MG63 (cell line): ENCODE data around the gene NAA60. TPM values are rescaled to one million over a fixed set of nuclear protein-coding genes. Genes with fewer than 3 reads are reported as not detected.
"Not testable (repeated sequence)": the region's sequence is repeated elsewhere in the genome, so short reads cannot be mapped to it uniquely, and the experiment has no call there.

ENCODE experiments used
- DNase-seq: peaks from one replicate; pipeline ENCODE4 v3.0.0-alpha.2; 2020
- H3K27me3 ChIP-seq: fragments of 250-450 bp; sonication (Bioruptor Pico); 2 replicates; pipeline ENCODE4 v1.5.1; 2020; ENCODE audit warnings: mild to moderate bottlenecking, moderate library complexity
- H3K36me3 ChIP-seq: fragments of 250-450 bp; sonication (Bioruptor Pico); 2 replicates; pipeline ENCODE4 v1.5.1; 2020; ENCODE audit warnings: mild to moderate bottlenecking, moderate library complexity
- H3K4me3 ChIP-seq: fragments of 250-450 bp; sonication (Bioruptor Pico); 2 replicates; pipeline ENCODE4 v1.5.1; 2020; ENCODE audit warnings: mild to moderate bottlenecking, moderate library complexity
- H3K9me3 ChIP-seq: fragments of 250-450 bp; sonication (Bioruptor Pico); 2 replicates; pipeline ENCODE4 v1.5.1; 2020; ENCODE audit warnings: mild to moderate bottlenecking, moderate library complexity
- total RNA-seq: library from RNA; depleted of rRNA; stranded (reverse); fragments of >200 nt; shearing (Covaris generic); gene quantifications from 2 replicates; pipeline ENCODE4 v1.2.3, GENCODE V29; 2014; ENCODE audit warnings: low replicate concordance

The NAA60 gene
- total RNA-seq, 1 experiment from 2014 or later = 14.3 TPM

- DNase-seq = no peak
- Histone ChIP-seq H3K36me3 (peaks cover 16% of the 10 kb centered on the region), H3K4me3 (no peak overlapping the region), H3K9me3 (no peaks in the 10 kb centered on the region), H3K27me3 (no peaks in the 10 kb centered on the region)
These were observed 47.6 kb downstream of the NAA60 start for GRCh38 chr16:3490911-3491629.

GRCh38 chr16:3492356-3492755 lies 48.9 kb downstream of the NAA60 start:
- H3K36me3 ChIP-seq = peaks cover 7% of the 10 kb centered on the region
- no peak overlapping the region for H3K4me3 ChIP-seq
- no peak for DNase-seq

GRCh38 chr16:3494386-3494973 lies 51.0 kb downstream of the NAA60 start:
- Histone ChIP-seq H3K9me3 (no peaks in the 10 kb centered on the region), H3K36me3 (no peaks in the 10 kb centered on the region), H3K4me3 (no peak overlapping the region), H3K27me3 (0 out of 2 replicates have a peak, but pooled peaks cover 2% of the 10 kb centered on the region)
- no peak for DNase-seq

More at GRCh38 chr16:3492356-3492755, 48.9 kb downstream of the NAA60 start:
- Histone ChIP-seq H3K27me3 (no peaks in the 10 kb centered on the region), H3K9me3 (no peaks in the 10 kb centered on the region)

- no peaks in the 10 kb centered on the region for H3K9me3 ChIP-seq
- no peak for DNase-seq
- H3K4me3 ChIP-seq = no peak within 1 kb of the TSS
- H3K27me3 ChIP-seq = 0 out of 2 replicates have a peak, but pooled peaks cover 2% of the 10 kb centered on the region
- no peaks in the 10 kb centered on the region for H3K36me3 ChIP-seq
These were observed 51.7 kb downstream of the NAA60 start, which contains the start of gene C16orf90 for GRCh38 chr16:3495176-3495575. Gene C16orf90, minus strand, starts transcription at chr16:3495489. Its CDS starts 68 bp downstream, at chr16:3495421.

GRCh38 chr16:3496386-3496785 lies 52.9 kb downstream of the NAA60 start:
- no peaks in the 10 kb centered on the region for H3K9me3 ChIP-seq
- no peak overlapping the region for H3K4me3 ChIP-seq
- H3K36me3 ChIP-seq = no peaks in the 10 kb centered on the region
- no peak for DNase-seq
- 0 out of 2 replicates have a peak, but pooled peaks cover 2% of the 10 kb centered on the region for H3K27me3 ChIP-seq

GRCh38 chr16:3497771-3498170 lies 54.3 kb downstream of the NAA60 start:
- Histone ChIP-seq H3K4me3 (no peak overlapping the region), H3K27me3 (0 out of 2 replicates have a peak, but pooled peaks cover 2% of the 10 kb centered on the region), H3K36me3 (peaks cover 3% of the 10 kb centered on the region; the same call in 1 of the 2 replicates), H3K9me3 (no peaks in the 10 kb centered on the region)
- no peak for DNase-seq

- H3K4me3 ChIP-seq = no peak overlapping the region
- 0 out of 2 replicates have a peak, but pooled peaks cover 2% of the 10 kb centered on the region for H3K27me3 ChIP-seq
- H3K9me3 ChIP-seq = no peaks in the 10 kb centered on the region
- peaks cover 3% of the 10 kb centered on the region; the same call in 1 of the 2 replicates for H3K36me3 ChIP-seq
- no peak for DNase-seq
These were observed 55.5 kb downstream of the NAA60 start for GRCh38 chr16:3498988-3499387.

- not testable (repeated sequence) for H3K27me3 ChIP-seq, DNase-seq, H3K9me3 ChIP-seq
- H3K36me3 ChIP-seq = peaks cover 19% of the 10 kb centered on the region
- H3K4me3 ChIP-seq = peak overlapping the region; percentile 100
These were observed 57.9 kb downstream of the NAA60 start for GRCh38 chr16:3501412-3501761.

GRCh38 chr16:3501783-3502400 lies 58.4 kb downstream of the NAA60 start:
- no peaks in the 10 kb centered on the region for H3K9me3 ChIP-seq
- H3K4me3 ChIP-seq = peak overlapping the region; percentile 100
- no peak for DNase-seq
- H3K36me3 ChIP-seq = peaks cover 24% of the 10 kb centered on the region
- 0 out of 2 replicates have a peak, but pooled peaks cover 2% of the 10 kb centered on the region for H3K27me3 ChIP-seq

- Histone ChIP-seq H3K36me3 (peaks cover 31% of the 10 kb centered on the region), H3K9me3 (no peaks in the 10 kb centered on the region), H3K27me3 (0 out of 2 replicates have a peak, but pooled peaks cover 2% of the 10 kb centered on the region), H3K4me3 (no peak overlapping the region)
- DNase-seq = no peak
These were observed 60.0 kb downstream of the NAA60 start for GRCh38 chr16:3503523-3503922.

GRCh38 chr16:3508736-3509135 lies 65.3 kb downstream of the NAA60 start:
- Histone ChIP-seq H3K4me3 (no peak overlapping the region), H3K9me3 (no peaks in the 10 kb centered on the region), H3K36me3 (peaks cover 60% of the 10 kb centered on the region), H3K27me3 (no peaks in the 10 kb centered on the region)
- no peak for DNase-seq

GRCh38 chr16:3509470-3509928 lies 66.0 kb downstream of the NAA60 start:
- DNase-seq = no peak
- no peak overlapping the region for H3K4me3 ChIP-seq
- H3K36me3 ChIP-seq = peaks cover 64% of the 10 kb centered on the region
- H3K27me3 ChIP-seq = no peaks in the 10 kb centered on the region
- no peaks in the 10 kb centered on the region for H3K9me3 ChIP-seq

GRCh38 chr16:3510416-3510815 lies 66.9 kb downstream of the NAA60 start:
- no peak overlapping the region for H3K4me3 ChIP-seq
- no peaks in the 10 kb centered on the region for H3K9me3 ChIP-seq
- H3K27me3 ChIP-seq = no peaks in the 10 kb centered on the region
- peaks cover 62% of the 10 kb centered on the region for H3K36me3 ChIP-seq
- DNase-seq = no peak

GRCh38 chr16:3511286-3512180 lies 68.1 kb downstream of the NAA60 start:
- no peak for DNase-seq
- H3K4me3 ChIP-seq = no peak overlapping the region
- H3K27me3 ChIP-seq = no peaks in the 10 kb centered on the region
- H3K9me3 ChIP-seq = no peaks in the 10 kb centered on the region
- peaks cover 64% of the 10 kb centered on the region for H3K36me3 ChIP-seq

- H3K27me3 ChIP-seq = no peaks in the 10 kb centered on the region
- H3K4me3 ChIP-seq = no peak overlapping the region
- H3K9me3 ChIP-seq = no peaks in the 10 kb centered on the region
- no peak for DNase-seq
- peaks cover 63% of the 10 kb centered on the region for H3K36me3 ChIP-seq
These were observed 70.6 kb downstream of the NAA60 start for GRCh38 chr16:3513892-3514583.

- no peaks in the 10 kb centered on the region for H3K27me3 ChIP-seq
- no peak overlapping the region for H3K4me3 ChIP-seq
- peaks cover 66% of the 10 kb centered on the region for H3K36me3 ChIP-seq
- no peak for DNase-seq
- H3K9me3 ChIP-seq = no peaks in the 10 kb centered on the region
These were observed 71.1 kb downstream of the NAA60 start for GRCh38 chr16:3514621-3515020.
